Esophagus squamous epithelium (tissue), 4 donors: ENCODE measurements around the gene FTH1.

Experiments used
- POLR2A ChIP-seq, 4 donors: fragments of 450-650 bp; IDR thresholded peaks; one replicate each; pipeline ENCODE4 v1.6.1; 2017; ENCODE audit warnings: antibody characterized with exemption in 4 of 4, mild to moderate bottlenecking in 4 of 4, moderate library complexity in 3 of 4
- TF ChIP-seq, protein P1 (sequence below), 6 experiments: fragments of 450-650 bp in 4 of 6; fragments of 200-600 bp in 2 of 6; sonication (generic) in 2 of 6; IDR thresholded peaks; one replicate each; pipeline ENCODE4 v1.5.1; 2016 to 2019; ENCODE audit warnings: antibody characterized with exemption in 6 of 6, mild to moderate bottlenecking in 4 of 6, moderate library complexity in 4 of 6

DNA sequence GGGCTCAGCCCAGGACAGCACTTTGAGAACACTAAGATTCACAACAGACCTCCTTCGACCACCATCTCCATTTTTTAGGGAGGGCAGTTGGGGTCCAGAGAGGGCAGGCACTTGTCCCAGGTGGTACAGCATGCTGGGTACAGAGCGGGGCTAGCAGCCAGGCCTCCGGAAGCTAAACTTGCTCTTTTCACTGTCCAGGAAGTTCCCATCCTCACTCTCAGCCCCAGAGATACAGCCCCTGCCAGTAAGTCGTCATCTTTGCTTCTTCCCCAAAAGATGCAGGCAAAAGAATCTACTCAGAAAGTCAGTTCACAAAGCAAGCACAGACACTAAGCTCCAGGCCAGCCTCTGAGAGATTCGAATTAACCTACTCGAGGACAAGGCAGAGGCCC, 43.4 kb downstream of the FTH1 start:
- TF ChIP-seq, protein P1, sequence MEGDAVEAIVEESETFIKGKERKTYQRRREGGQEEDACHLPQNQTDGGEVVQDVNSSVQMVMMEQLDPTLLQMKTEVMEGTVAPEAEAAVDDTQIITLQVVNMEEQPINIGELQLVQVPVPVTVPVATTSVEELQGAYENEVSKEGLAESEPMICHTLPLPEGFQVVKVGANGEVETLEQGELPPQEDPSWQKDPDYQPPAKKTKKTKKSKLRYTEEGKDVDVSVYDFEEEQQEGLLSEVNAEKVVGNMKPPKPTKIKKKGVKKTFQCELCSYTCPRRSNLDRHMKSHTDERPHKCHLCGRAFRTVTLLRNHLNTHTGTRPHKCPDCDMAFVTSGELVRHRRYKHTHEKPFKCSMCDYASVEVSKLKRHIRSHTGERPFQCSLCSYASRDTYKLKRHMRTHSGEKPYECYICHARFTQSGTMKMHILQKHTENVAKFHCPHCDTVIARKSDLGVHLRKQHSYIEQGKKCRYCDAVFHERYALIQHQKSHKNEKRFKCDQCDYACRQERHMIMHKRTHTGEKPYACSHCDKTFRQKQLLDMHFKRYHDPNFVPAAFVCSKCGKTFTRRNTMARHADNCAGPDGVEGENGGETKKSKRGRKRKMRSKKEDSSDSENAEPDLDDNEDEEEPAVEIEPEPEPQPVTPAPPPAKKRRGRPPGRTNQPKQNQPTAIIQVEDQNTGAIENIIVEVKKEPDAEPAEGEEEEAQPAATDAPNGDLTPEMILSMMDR (IDR thresholded peaks at IDR 0.05), result no peak
- TF ChIP-seq POLR2A (IDR thresholded peaks at IDR 0.05), result no peak
